ENCODE results near the gene SLCO1B3. TPM values are rescaled to one million over a fixed set of nuclear protein-coding genes. Genes with fewer than 3 reads are reported as not detected.
"Not testable (repeated sequence)": the region's sequence is repeated elsewhere in the genome, so short reads cannot be mapped to it uniquely, and the experiment has no call there.

Gene SLCO1B3, protein sequence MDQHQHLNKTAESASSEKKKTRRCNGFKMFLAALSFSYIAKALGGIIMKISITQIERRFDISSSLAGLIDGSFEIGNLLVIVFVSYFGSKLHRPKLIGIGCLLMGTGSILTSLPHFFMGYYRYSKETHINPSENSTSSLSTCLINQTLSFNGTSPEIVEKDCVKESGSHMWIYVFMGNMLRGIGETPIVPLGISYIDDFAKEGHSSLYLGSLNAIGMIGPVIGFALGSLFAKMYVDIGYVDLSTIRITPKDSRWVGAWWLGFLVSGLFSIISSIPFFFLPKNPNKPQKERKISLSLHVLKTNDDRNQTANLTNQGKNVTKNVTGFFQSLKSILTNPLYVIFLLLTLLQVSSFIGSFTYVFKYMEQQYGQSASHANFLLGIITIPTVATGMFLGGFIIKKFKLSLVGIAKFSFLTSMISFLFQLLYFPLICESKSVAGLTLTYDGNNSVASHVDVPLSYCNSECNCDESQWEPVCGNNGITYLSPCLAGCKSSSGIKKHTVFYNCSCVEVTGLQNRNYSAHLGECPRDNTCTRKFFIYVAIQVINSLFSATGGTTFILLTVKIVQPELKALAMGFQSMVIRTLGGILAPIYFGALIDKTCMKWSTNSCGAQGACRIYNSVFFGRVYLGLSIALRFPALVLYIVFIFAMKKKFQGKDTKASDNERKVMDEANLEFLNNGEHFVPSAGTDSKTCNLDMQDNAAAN
- total RNA-seq = not detected in 2 replicates

DNA sequence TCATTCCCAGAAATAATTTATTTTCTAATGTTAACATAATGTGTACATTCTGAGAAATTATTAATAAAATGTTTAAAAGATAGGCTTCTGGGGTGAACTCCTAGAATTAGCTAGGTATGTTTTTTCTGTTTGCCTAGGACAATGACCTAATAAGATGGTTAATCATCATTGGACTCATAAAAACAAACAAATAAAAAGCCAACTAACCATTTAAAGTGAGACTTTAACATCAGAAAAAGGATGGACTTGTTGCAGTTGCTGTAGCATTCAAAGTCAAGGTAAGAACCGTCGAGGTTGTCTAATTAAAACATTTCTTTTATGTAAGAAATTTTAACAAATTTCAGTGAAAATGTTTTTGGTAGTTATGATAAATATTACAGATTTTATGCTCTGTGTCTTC lies at the start of gene SLCO1B3:
Gene SLCO1B3, plus strand, starts transcription at position 219 of the 400 bp plus-strand sequence. CDS start 5,034 bp downstream, outside the sequence.
- Mint-ChIP-seq H3K4me1 (ENCODE audit: low read depth) (no peaks in the 10 kb centered on the region), H3K27me3 (ENCODE audit: insufficient read depth) (no peaks in the 10 kb centered on the region), H3K36me3 (ENCODE audit: low read depth) (no peaks in the 10 kb centered on the region), H3K4me3 (no peak within 1 kb of the TSS), H3K9me3 (no peaks in the 10 kb centered on the region), H3K27ac (no peak within 1 kb of the TSS)
- DNase-seq (ENCODE audit: low spot score) = no peak
- intact Hi-C loops (cut with micrococcal nuclease) = no loop called here

DNA sequence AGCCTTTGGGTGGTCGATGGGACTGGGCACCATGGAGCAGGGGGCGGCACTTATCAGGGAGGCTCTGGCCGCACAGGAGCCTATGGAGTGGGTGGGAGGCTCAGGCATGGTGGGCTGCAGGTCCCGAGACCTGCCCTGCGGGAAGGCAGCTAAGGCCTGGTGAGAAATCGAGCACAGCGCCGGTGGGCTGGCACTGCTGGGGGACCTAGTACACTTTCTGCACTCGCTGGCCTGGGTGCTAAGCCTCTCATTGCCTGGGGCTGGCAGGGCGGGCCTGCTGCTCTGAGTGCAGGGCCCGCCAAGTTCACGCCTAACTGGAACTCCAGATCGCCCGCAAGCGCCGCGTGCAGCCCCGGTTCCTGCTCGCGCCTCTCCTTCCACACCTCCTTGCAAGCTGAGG lies 33.1 kb upstream of the SLCO1B3 start:
- DNase-seq (ENCODE audit: low spot score) = no peak
- intact Hi-C loops (cut with micrococcal nuclease) = no loop called here
- Mint-ChIP-seq H3K27ac (no peak overlapping the region), H3K27me3 (ENCODE audit: insufficient read depth) (no peaks in the 10 kb centered on the region), H3K9me3 (peaks cover 11% of the 10 kb centered on the region), H3K4me1 (ENCODE audit: low read depth) (no peaks in the 10 kb centered on the region), H3K36me3 (ENCODE audit: low read depth) (no peaks in the 10 kb centered on the region), H3K4me3 (no peak overlapping the region)

DNA sequence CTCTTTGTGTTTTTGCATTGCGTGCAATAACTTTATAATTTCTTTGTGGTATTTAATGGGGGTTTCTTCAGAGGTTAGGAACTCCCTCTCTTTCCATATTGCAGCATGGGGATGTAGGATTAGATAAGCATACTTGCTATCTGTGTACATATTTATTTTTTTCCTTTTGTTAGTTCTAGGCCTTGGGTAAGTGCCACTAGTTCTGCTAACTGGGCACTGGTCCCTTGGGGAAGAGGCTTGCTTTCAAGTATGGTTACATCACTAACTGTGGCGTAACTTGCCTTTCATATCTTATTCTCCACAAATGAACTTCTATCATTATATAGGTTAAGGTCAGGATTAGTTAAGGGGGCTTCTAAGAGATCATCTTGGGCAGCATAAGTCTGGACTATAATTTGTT lies 31.5 kb upstream of the SLCO1B3 start:
- intact Hi-C loops (cut with micrococcal nuclease) = no loop called here
- H3K27me3 Mint-ChIP-seq (ENCODE audit: insufficient read depth) = no peaks in the 10 kb centered on the region
- H3K4me3 Mint-ChIP-seq = no peak overlapping the region
- H3K27ac Mint-ChIP-seq = no peak overlapping the region
- no peak for DNase-seq (ENCODE audit: low spot score)
- no peaks in the 10 kb centered on the region for H3K4me1 Mint-ChIP-seq (ENCODE audit: low read depth)
- no peaks in the 10 kb centered on the region for H3K36me3 Mint-ChIP-seq (ENCODE audit: low read depth)
- H3K9me3 Mint-ChIP-seq = peaks cover 11% of the 10 kb centered on the region

- peaks cover 11% of the 10 kb centered on the region for H3K9me3 Mint-ChIP-seq
- H3K36me3 Mint-ChIP-seq (ENCODE audit: low read depth); H3K4me1 Mint-ChIP-seq (ENCODE audit: low read depth); H3K27me3 Mint-ChIP-seq (ENCODE audit: insufficient read depth); intact Hi-C loops (cut with micrococcal nuclease); DNase-seq (ENCODE audit: low spot score); H3K27ac Mint-ChIP-seq; H3K4me3 Mint-ChIP-seq: not testable (repeated sequence)
Observed at GRCh38 chr12:20779971-20780370, 30.5 kb upstream of the SLCO1B3 start.

GRCh38 chr12:20783796-20784357 lies 26.6 kb upstream of the SLCO1B3 start:
- H3K36me3 Mint-ChIP-seq (ENCODE audit: low read depth); H3K4me3 Mint-ChIP-seq; intact Hi-C loops (cut with micrococcal nuclease): not testable (repeated sequence)

DNA sequence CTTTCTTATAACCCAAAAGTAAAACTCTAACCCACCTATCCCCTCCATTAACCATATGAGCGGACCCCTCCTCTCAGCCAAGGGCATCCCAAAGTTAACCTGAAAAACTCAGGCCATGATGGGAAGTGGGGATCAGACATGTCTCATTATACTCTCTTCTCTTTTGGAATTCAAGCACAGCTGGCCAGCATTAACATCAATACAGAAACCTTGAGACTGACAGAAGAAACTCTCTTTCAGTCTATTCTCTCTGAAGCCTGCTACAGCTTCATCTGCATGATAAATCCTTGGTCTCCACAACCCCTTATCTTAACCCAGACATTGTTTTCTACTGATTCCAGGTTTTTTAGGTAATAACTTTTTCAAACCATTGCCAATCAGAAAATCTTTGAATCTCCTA lies 17.5 kb upstream of the SLCO1B3 start:
- H3K27ac Mint-ChIP-seq = no peak overlapping the region
- no peaks in the 10 kb centered on the region for H3K27me3 Mint-ChIP-seq (ENCODE audit: insufficient read depth)
- H3K4me3 Mint-ChIP-seq = no peak overlapping the region
- peaks cover 6% of the 10 kb centered on the region for H3K9me3 Mint-ChIP-seq
- intact Hi-C loops (cut with micrococcal nuclease) = no loop called here
- H3K4me1 Mint-ChIP-seq (ENCODE audit: low read depth) = no peaks in the 10 kb centered on the region
- H3K36me3 Mint-ChIP-seq (ENCODE audit: low read depth) = no peaks in the 10 kb centered on the region
- no peak for DNase-seq (ENCODE audit: low spot score)

More at GRCh38 chr12:20783796-20784357, 26.6 kb upstream of the SLCO1B3 start:
- DNase-seq (ENCODE audit: low spot score); H3K27me3 Mint-ChIP-seq (ENCODE audit: insufficient read depth); H3K27ac Mint-ChIP-seq; H3K4me1 Mint-ChIP-seq (ENCODE audit: low read depth); H3K9me3 Mint-ChIP-seq: not testable (repeated sequence)

GRCh38 chr12:20798554-20798953 lies 12.0 kb upstream of the SLCO1B3 start:
- no peak for DNase-seq (ENCODE audit: low spot score)
- intact Hi-C loops (cut with micrococcal nuclease) = no loop called here
- no peaks in the 10 kb centered on the region for H3K4me1 Mint-ChIP-seq (ENCODE audit: low read depth)
- H3K27me3 Mint-ChIP-seq (ENCODE audit: insufficient read depth) = no peaks in the 10 kb centered on the region
- H3K27ac Mint-ChIP-seq = no peak overlapping the region
- H3K4me3 Mint-ChIP-seq = no peak overlapping the region
- peaks cover 3% of the 10 kb centered on the region for H3K9me3 Mint-ChIP-seq
- no peaks in the 10 kb centered on the region for H3K36me3 Mint-ChIP-seq (ENCODE audit: low read depth)

DNA sequence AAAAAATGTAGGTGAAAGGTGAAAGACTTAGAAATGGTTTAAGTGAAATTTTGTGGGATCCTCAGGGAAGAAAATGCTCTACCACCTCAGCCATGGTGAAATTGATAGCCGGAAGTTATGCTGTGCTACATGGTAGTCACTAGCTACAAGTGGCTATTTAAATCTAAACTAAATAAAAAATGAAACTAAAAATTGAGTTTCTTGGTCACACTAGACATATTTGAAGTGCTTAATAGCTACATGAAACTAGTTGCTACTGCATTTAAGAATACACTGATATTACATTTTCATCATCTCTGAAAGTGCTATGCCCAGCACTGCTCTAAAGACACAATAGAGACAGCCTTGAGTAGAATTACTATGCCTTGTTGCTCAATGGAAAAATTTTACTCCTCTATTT lies 10.3 kb upstream of the SLCO1B3 start:
- no peaks in the 10 kb centered on the region for H3K27me3 Mint-ChIP-seq (ENCODE audit: insufficient read depth)

DNA sequence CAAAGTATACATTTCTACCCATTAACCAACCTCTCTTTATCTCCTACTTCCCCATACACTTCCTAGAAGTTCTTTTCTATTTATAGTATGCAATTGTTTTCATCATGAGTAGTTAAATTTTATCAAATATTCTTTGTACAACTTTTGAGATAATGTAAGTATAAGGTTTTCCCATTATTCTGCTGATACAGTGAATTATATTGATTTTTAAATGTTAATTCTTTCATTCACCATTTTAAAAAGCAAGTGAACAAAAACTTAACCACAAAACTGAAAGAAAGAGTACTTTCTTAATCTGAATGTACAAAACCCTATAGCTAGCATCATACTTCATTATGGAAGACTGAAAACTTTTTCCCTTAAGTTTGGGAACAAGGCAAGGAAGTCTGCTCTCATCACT lies 9.5 kb upstream of the SLCO1B3 start:
- Mint-ChIP-seq H3K27ac (no peak overlapping the region), H3K4me1 (ENCODE audit: low read depth) (no peaks in the 10 kb centered on the region), H3K27me3 (ENCODE audit: insufficient read depth) (no peaks in the 10 kb centered on the region), H3K9me3 (no peaks in the 10 kb centered on the region), H3K36me3 (ENCODE audit: low read depth) (no peaks in the 10 kb centered on the region), H3K4me3 (no peak overlapping the region)
- intact Hi-C loops (cut with micrococcal nuclease) = no loop called here
- no peak for DNase-seq (ENCODE audit: low spot score)

More for the DNA sequence above, 10.3 kb upstream of the SLCO1B3 start:
- H3K36me3 Mint-ChIP-seq (ENCODE audit: low read depth) = no peaks in the 10 kb centered on the region
- H3K27ac Mint-ChIP-seq = no peak overlapping the region
- H3K4me1 Mint-ChIP-seq (ENCODE audit: low read depth) = no peaks in the 10 kb centered on the region
- DNase-seq (ENCODE audit: low spot score) = no peak
- no peaks in the 10 kb centered on the region for H3K9me3 Mint-ChIP-seq
- intact Hi-C loops (cut with micrococcal nuclease) = no loop called here
- H3K4me3 Mint-ChIP-seq = no peak overlapping the region

DNA sequence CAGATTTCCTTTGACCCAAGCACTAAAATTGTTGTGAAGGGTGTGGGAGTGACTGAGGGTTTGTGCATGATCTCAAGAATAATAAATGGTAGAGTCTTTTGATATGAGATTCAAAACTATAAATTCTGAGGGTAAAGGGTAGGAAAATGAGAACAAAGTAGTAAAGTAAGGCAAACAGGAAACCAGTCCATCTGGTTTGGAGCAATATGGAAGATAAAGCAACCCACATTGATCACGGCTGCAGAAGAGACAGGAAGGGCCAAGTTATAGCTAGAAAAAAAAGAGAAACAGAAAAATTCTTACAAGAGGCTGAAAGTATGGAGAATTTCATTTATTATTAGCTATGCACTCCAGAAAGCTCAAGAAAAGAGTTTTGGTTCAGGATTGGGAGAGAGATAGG lies 4.6 kb upstream of the SLCO1B3 start:
- intact Hi-C loops (cut with micrococcal nuclease) = no loop called here
- no peak for DNase-seq (ENCODE audit: low spot score)
- Mint-ChIP-seq H3K27me3 (ENCODE audit: insufficient read depth) (no peaks in the 10 kb centered on the region), H3K36me3 (ENCODE audit: low read depth) (no peaks in the 10 kb centered on the region), H3K9me3 (no peaks in the 10 kb centered on the region), H3K27ac (no peak overlapping the region), H3K4me1 (ENCODE audit: low read depth) (no peaks in the 10 kb centered on the region), H3K4me3 (no peak overlapping the region)

- H3K4me3 Mint-ChIP-seq = no peak overlapping the region
- H3K9me3 Mint-ChIP-seq = no peaks in the 10 kb centered on the region
- H3K27ac Mint-ChIP-seq = no peak overlapping the region
- intact Hi-C loops (cut with micrococcal nuclease) = no loop called here
- H3K27me3 Mint-ChIP-seq (ENCODE audit: insufficient read depth) = no peaks in the 10 kb centered on the region
- DNase-seq (ENCODE audit: low spot score) = no peak
- no peaks in the 10 kb centered on the region for H3K4me1 Mint-ChIP-seq (ENCODE audit: low read depth)
- H3K36me3 Mint-ChIP-seq (ENCODE audit: low read depth) = no peaks in the 10 kb centered on the region
Observed at GRCh38 chr12:20807192-20808080, 3.1 kb upstream of the SLCO1B3 start.

GRCh38 chr12:20808521-20808920 lies 2.0 kb upstream of the SLCO1B3 start:
- no peaks in the 10 kb centered on the region for H3K27me3 Mint-ChIP-seq (ENCODE audit: insufficient read depth)
- H3K4me3 Mint-ChIP-seq = no peak overlapping the region
- DNase-seq (ENCODE audit: low spot score) = no peak
- H3K27ac Mint-ChIP-seq = no peak overlapping the region
- H3K9me3 Mint-ChIP-seq = no peaks in the 10 kb centered on the region
- H3K4me1 Mint-ChIP-seq (ENCODE audit: low read depth) = no peaks in the 10 kb centered on the region
- H3K36me3 Mint-ChIP-seq (ENCODE audit: low read depth) = no peaks in the 10 kb centered on the region
- intact Hi-C loops (cut with micrococcal nuclease) = no loop called here
